Measurements from ENCODE around the gene MCF2. TPM values are rescaled to one million over a fixed set of nuclear protein-coding genes. Genes with fewer than 3 reads are reported as not detected.
"Not testable (repeated sequence)": the region's sequence is repeated elsewhere in the genome, so short reads cannot be mapped to it uniquely, and the experiment has no call there.

The MCF2 gene
- total RNA-seq, 3 donors from 2014 or later (not counting 1 experiment from before 2014, with no cell fraction given), result 2.7 to 4.0 (median 3.1) TPM

GRCh38 chrX:139691493-139691842 lies 16.5 kb downstream of the MCF2 start:
- ATAC-seq (peak in 1 of 3 donors; percentile 29), DNase-seq (no peak)
- intact Hi-C loops (cut with micrococcal nuclease), result no loop called here
- TF ChIP-seq CTCF (IDR thresholded peaks at IDR 0.05), result no peak
- H3K4me1 ChIP-seq (ENCODE audit: control insufficient read depth, insufficient read depth, low read length), result peaks cover 9% of the 10 kb centered on the region
- no peak overlapping the region for H3K27ac ChIP-seq (ENCODE audit: low read length)
- H3K4me3 ChIP-seq (ENCODE audit: low read length), result peak overlapping the region; percentile 7
- H3K4me1 Mint-ChIP-seq, result peaks cover 0 to 11% of the 10 kb centered on the region in 2 donors
- H3K27me3 ChIP-seq (ENCODE audit: control insufficient read depth, insufficient read depth, low read length), result peaks cover 2% of the 10 kb centered on the region
- H3K27ac Mint-ChIP-seq, result no peak overlapping the region
- WGBS (ENCODE audit: insufficient coverage), result 3% methylated on average over 21 of the region's 23 CpGs
- H3K9me3 ChIP-seq (ENCODE audit: control insufficient read depth, insufficient read depth, low read length), result no peaks in the 10 kb centered on the region
- H3K4me3 Mint-ChIP-seq, result peak overlapping the region; percentile 82
- no peaks in the 10 kb centered on the region for H3K36me3 Mint-ChIP-seq
- no peaks in the 10 kb centered on the region for H3K36me3 ChIP-seq (ENCODE audit: control insufficient read depth, insufficient read depth, low read length)
- H3K9me3 Mint-ChIP-seq, result no peaks in the 10 kb centered on the region
- H3K27me3 Mint-ChIP-seq (ENCODE audit: low read depth in 2 of 2), result peaks cover 0 to 14% of the 10 kb centered on the region in 2 donors

GRCh38 chrX:139685175-139685574 lies 22.8 kb downstream of the MCF2 start:
- H3K4me1 Mint-ChIP-seq; H3K27ac ChIP-seq (ENCODE audit: low read length); intact Hi-C loops (cut with micrococcal nuclease); DNase-seq; H3K4me3 Mint-ChIP-seq; H3K36me3 ChIP-seq (ENCODE audit: control insufficient read depth, insufficient read depth, low read length); H3K27me3 Mint-ChIP-seq (ENCODE audit: low read depth in 2 of 2); ATAC-seq; H3K27ac Mint-ChIP-seq; H3K9me3 ChIP-seq (ENCODE audit: control insufficient read depth, insufficient read depth, low read length); H3K4me1 ChIP-seq (ENCODE audit: control insufficient read depth, insufficient read depth, low read length); H3K27me3 ChIP-seq (ENCODE audit: control insufficient read depth, insufficient read depth, low read length); H3K4me3 ChIP-seq (ENCODE audit: low read length); H3K36me3 Mint-ChIP-seq; H3K9me3 Mint-ChIP-seq: not testable (repeated sequence)
- WGBS (ENCODE audit: insufficient coverage), result 93% methylated on average over 4 of the region's 7 CpGs

- no peaks in the 10 kb centered on the region for H3K27me3 ChIP-seq (ENCODE audit: control insufficient read depth, insufficient read depth, low read length)
- no peak overlapping the region for H3K4me3 ChIP-seq (ENCODE audit: low read length)
- WGBS (ENCODE audit: insufficient coverage), result 83% methylated on average over 3 of the region's 3 CpGs
- no peaks in the 10 kb centered on the region for H3K4me1 Mint-ChIP-seq
- H3K36me3 ChIP-seq (ENCODE audit: control insufficient read depth, insufficient read depth, low read length), result no peaks in the 10 kb centered on the region
- no peak overlapping the region for H3K4me3 Mint-ChIP-seq
- peaks cover 0 to 7% of the 10 kb centered on the region in 2 donors for H3K27me3 Mint-ChIP-seq (ENCODE audit: low read depth in 2 of 2)
- no peak overlapping the region for H3K27ac Mint-ChIP-seq
- H3K9me3 ChIP-seq (ENCODE audit: control insufficient read depth, insufficient read depth, low read length), result no peaks in the 10 kb centered on the region
- intact Hi-C loops (cut with micrococcal nuclease), result no loop called here
- peaks cover 0 to 2% of the 10 kb centered on the region in 2 donors for H3K9me3 Mint-ChIP-seq
- no peak for DNase-seq
- H3K27ac ChIP-seq (ENCODE audit: low read length), result no peak overlapping the region
- TF ChIP-seq CTCF (IDR thresholded peaks at IDR 0.05), result no peak
- ATAC-seq, result no peak
- no peaks in the 10 kb centered on the region for H3K4me1 ChIP-seq (ENCODE audit: control insufficient read depth, insufficient read depth, low read length)
- H3K36me3 Mint-ChIP-seq, result no peaks in the 10 kb centered on the region
Observed at GRCh38 chrX:139680356-139680755, 27.6 kb downstream of the MCF2 start.

GRCh38 chrX:139647597-139647996 lies 60.4 kb downstream of the MCF2 start:
- Mint-ChIP-seq H3K4me3 (no peak overlapping the region), H3K36me3 (no peaks in the 10 kb centered on the region), H3K27ac (no peak overlapping the region), H3K4me1 (no peaks in the 10 kb centered on the region), H3K27me3 (ENCODE audit: low read depth in 2 of 2) (peaks cover 0 to 23% of the 10 kb centered on the region in 2 donors), H3K9me3 (no peaks in the 10 kb centered on the region)
- H3K27me3 ChIP-seq (ENCODE audit: control insufficient read depth, insufficient read depth, low read length), result no peaks in the 10 kb centered on the region
- no peak overlapping the region for H3K27ac ChIP-seq (ENCODE audit: low read length)
- ATAC-seq (no peak), DNase-seq (no peak)
- intact Hi-C loops (cut with micrococcal nuclease), result no loop called here
- no peaks in the 10 kb centered on the region for H3K4me1 ChIP-seq (ENCODE audit: control insufficient read depth, insufficient read depth, low read length)
- no peaks in the 10 kb centered on the region for H3K9me3 ChIP-seq (ENCODE audit: control insufficient read depth, insufficient read depth, low read length)
- no peaks in the 10 kb centered on the region for H3K36me3 ChIP-seq (ENCODE audit: control insufficient read depth, insufficient read depth, low read length)
- 85% methylated on average over 2 of the region's 3 CpGs for WGBS (ENCODE audit: insufficient coverage)
- no peak for TF ChIP-seq CTCF (IDR thresholded peaks at IDR 0.05)
- no peak overlapping the region for H3K4me3 ChIP-seq (ENCODE audit: low read length)

Measured in natural killer cell (primary cell).